CD4-positive, alpha-beta T cell (primary cell): ENCODE data around the gene IQSEC1. TPM values are rescaled to one million over a fixed set of nuclear protein-coding genes. Genes with fewer than 3 reads are reported as not detected.

Source experiments
- ATAC-seq: fragments of 200-7000 bp; cut with Tn5 transposase; one replicate; pipeline ENCODE4 v1.10.0; 2022; ENCODE audit warnings: mild to moderate bottlenecking; ENCODE audit not compliant: poor library complexity
- CTCF ChIA-PET: fragments of 350-600 bp; sonication (Branson Sonifier 250); formaldehyde crosslinking; loops from one replicate; lab custom pipeline; 2021; ENCODE audit warnings: antibody characterized with exemption, inconsistent platforms; lab: Charles Lee
- POLR2A ChIA-PET: fragments of 350-600 bp; sonication (Branson Sonifier 250); formaldehyde crosslinking; loops from one replicate; lab custom pipeline; 2021; ENCODE audit warnings: antibody characterized with exemption, inconsistent platforms; lab: Charles Lee
- DNase-seq, 14 experiments: peaks; one replicate each; pipeline ENCODE4 v3.0.0-alpha.2; 2013 to 2020; ENCODE audit warnings: mixed read lengths in 2 of 14
- H3K27ac ChIP-seq, 2 donors: one replicate each; pipeline versions ENCODE4 v1.5.1 to v1.7.0; 2013; ENCODE audit warnings: low read length in 2 of 2, low read depth in 1 of 2, mild to moderate bottlenecking in 1 of 2
- H3K27me3 ChIP-seq, 2 experiments: 1 replicate in 1 of 2; 2 replicates in 1 of 2; pipeline versions ENCODE4 v1.6.1 to v1.7.0; 2013; ENCODE audit warnings: low read length in 2 of 2, control low read depth in 1 of 2, mild to moderate bottlenecking in 1 of 2, moderate library complexity in 1 of 2; ENCODE audit not compliant: insufficient read depth in 2 of 2, control insufficient read depth in 1 of 2
- H3K36me3 ChIP-seq: one replicate; pipeline ENCODE4 v1.6.1; 2013; ENCODE audit warnings: low read length, control low read depth; ENCODE audit not compliant: insufficient read depth
- H3K4me1 ChIP-seq: one replicate; pipeline ENCODE4 v1.6.1; 2013; ENCODE audit warnings: low read length, control low read depth; ENCODE audit not compliant: insufficient read depth
- H3K4me3 ChIP-seq: one replicate; pipeline ENCODE4 v1.5.1; 2013; ENCODE audit warnings: mild to moderate bottlenecking, low read length, moderate library complexity
- H3K9me3 ChIP-seq, 2 experiments: 1 replicate in 1 of 2; 2 replicates in 1 of 2; pipeline versions ENCODE4 v1.6.1 to v1.7.0; 2013; ENCODE audit warnings: low read length in 2 of 2, mild to moderate bottlenecking in 2 of 2, control low read depth in 1 of 2, moderate library complexity in 1 of 2; ENCODE audit not compliant: control insufficient read depth in 1 of 2, insufficient read depth in 1 of 2
- H3K27ac Mint-ChIP-seq: one replicate; pipeline ENCODE4 v1.8.0; 2020; ENCODE audit warnings: mixed read lengths
- H3K27me3 Mint-ChIP-seq: one replicate; pipeline ENCODE4 v1.8.0; 2021; ENCODE audit warnings: mixed read lengths
- H3K36me3 Mint-ChIP-seq: one replicate; pipeline ENCODE4 v1.8.0; 2021; ENCODE audit warnings: low read depth, mixed read lengths
- H3K4me1 Mint-ChIP-seq: one replicate; pipeline ENCODE4 v1.8.0; 2021; ENCODE audit warnings: low read depth, mixed read lengths
- H3K4me3 Mint-ChIP-seq: one replicate; pipeline ENCODE4 v1.8.0; 2020; ENCODE audit warnings: mild to moderate bottlenecking, mixed read lengths
- H3K9me3 Mint-ChIP-seq: one replicate; pipeline ENCODE4 v1.8.0; 2020; ENCODE audit warnings: mixed read lengths
- intact Hi-C, 2 experiments: fragments of 100-400 bp; cut with DNase I in 1 of 2; cut with micrococcal nuclease in 1 of 2; formaldehyde crosslinking; loops; one replicate each; pipeline versions ENCODE4 v1.15.1 to v1.9.0; 2023 to 2025; cut with DNase I, micrococcal nuclease
- total RNA-seq, 174 experiments: library from RNA in 2 of 174; stranded (reverse) in 2 of 174; gene quantifications; one replicate each; pipeline ENCODE4 v1.2.3 and lab custom pipeline; 2021 to 2026
- TF ChIP-seq, protein P1 (sequence below): fragments of 200-600 bp; IDR thresholded peaks from one replicate; pipeline ENCODE4 v1.8.0; 2022; ENCODE audit warnings: antibody characterized with exemption, mild to moderate bottlenecking

The IQSEC1 gene
- total RNA-seq, 2 experiments from 2014 or later: 102 to 108 TPM

DNA sequence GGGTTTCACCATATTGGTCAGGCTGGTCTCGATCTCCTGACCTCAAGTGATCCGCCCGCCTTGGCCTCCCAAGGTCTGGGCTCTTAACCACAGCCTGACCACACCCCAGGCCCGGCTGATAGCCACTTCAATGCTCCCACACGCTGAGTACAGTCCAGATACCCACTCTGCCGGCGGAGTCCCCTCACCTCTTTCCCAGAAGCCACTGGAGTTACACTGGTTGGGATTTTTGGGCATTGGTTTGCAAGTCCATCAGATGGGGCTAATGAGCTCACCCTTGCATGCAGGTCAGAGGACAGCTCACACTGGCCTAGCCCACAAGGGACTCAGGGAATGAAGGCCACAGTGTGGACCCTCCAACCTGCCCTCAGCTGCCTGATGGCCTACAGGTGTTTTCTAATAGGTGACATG lies 60.1 kb downstream of the IQSEC1 start:
- CTCF ChIA-PET: interaction anchor here (8.2 kb wide), 1 partner anchor 18 kb away, joined by 59 read pairs; no protein-coding TSS in a partner anchor
- ATAC-seq: no peak

DNA sequence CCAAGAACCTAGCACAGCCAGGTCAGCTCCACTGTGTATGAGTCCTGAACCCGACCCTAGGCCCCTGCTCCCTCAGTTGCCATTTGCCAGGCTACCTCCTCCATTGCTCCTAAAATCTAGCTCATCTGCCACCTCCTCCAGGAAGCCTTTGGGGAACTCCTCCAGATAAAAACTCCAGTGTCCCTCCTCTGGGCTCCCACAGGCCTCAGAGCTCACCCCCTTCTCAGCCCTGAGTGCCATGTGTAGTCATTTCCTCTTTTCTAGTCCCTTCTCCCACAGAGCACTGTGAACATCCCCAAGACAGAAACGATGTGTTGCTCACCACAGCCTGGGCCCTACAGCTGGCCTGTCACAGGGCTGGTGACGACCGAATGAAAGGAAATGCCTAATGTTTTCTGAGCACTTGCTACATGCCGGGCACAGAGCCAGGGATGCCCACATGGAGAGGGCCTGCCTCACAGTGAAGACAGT lies 61.0 kb downstream of the IQSEC1 start:
- H3K9me3 Mint-ChIP-seq: no peaks in the 10 kb centered on the region
- TF ChIP-seq, protein P1, sequence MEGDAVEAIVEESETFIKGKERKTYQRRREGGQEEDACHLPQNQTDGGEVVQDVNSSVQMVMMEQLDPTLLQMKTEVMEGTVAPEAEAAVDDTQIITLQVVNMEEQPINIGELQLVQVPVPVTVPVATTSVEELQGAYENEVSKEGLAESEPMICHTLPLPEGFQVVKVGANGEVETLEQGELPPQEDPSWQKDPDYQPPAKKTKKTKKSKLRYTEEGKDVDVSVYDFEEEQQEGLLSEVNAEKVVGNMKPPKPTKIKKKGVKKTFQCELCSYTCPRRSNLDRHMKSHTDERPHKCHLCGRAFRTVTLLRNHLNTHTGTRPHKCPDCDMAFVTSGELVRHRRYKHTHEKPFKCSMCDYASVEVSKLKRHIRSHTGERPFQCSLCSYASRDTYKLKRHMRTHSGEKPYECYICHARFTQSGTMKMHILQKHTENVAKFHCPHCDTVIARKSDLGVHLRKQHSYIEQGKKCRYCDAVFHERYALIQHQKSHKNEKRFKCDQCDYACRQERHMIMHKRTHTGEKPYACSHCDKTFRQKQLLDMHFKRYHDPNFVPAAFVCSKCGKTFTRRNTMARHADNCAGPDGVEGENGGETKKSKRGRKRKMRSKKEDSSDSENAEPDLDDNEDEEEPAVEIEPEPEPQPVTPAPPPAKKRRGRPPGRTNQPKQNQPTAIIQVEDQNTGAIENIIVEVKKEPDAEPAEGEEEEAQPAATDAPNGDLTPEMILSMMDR: no peak
- no peaks in the 10 kb centered on the region for H3K27me3 Mint-ChIP-seq
- POLR2A ChIA-PET: interaction anchor here (0.6 to 5.1 kb wide), 10 partner anchors 13 to 336 kb away, joined by 3 to 28 read pairs (median 3); partner anchors contain the start of gene RPL32
- Histone ChIP-seq H3K4me3 (peak overlapping the region; percentile 63), H3K4me1 (peaks cover 100% of the 10 kb centered on the region), H3K9me3 (no peaks in the 10 kb centered on the region), H3K27ac (peak overlapping the region; percentile 87 to 99), H3K27me3 (no peaks in the 10 kb centered on the region), H3K36me3 (peaks cover 19% of the 10 kb centered on the region)
- peaks cover 93% of the 10 kb centered on the region for H3K4me1 Mint-ChIP-seq
- peak overlapping the region; percentile 84 for H3K4me3 Mint-ChIP-seq
- ATAC-seq (no peak), DNase-seq (peak in 11 of 14 experiments; percentile 15 to 86 (median 30))
- peaks cover 46% of the 10 kb centered on the region for H3K36me3 Mint-ChIP-seq
- intact Hi-C loops: loop anchor here in 1 of 2 experiments (5.0 to 10.0 kb wide), 3 partner anchors 45 to 473 kb away; partner anchors contain the start of gene HDAC11
- H3K27ac Mint-ChIP-seq: peak overlapping the region; percentile 98
- CTCF ChIA-PET: interaction anchor here (0.9 to 8.2 kb wide), 2 partner anchors 17 to 80 kb away, joined by 4 to 59 read pairs; no protein-coding TSS in a partner anchor

More for the DNA sequence above, 60.1 kb downstream of the IQSEC1 start:
- peak overlapping the region; percentile 98 for H3K27ac Mint-ChIP-seq
- POLR2A ChIA-PET: interaction anchor here (2.7 kb wide), 1 partner anchor 19 kb away, joined by 30 read pairs; no protein-coding TSS in a partner anchor
- H3K4me1 Mint-ChIP-seq: peaks cover 89% of the 10 kb centered on the region
- H3K9me3 Mint-ChIP-seq: no peaks in the 10 kb centered on the region
- TF ChIP-seq, protein P1: no peak
- Histone ChIP-seq H3K27ac (peak overlapping the region; percentile 98 to 99), H3K36me3 (peaks cover 14% of the 10 kb centered on the region), H3K9me3 (no peaks in the 10 kb centered on the region), H3K4me3 (peak overlapping the region; percentile 63), H3K27me3 (no peaks in the 10 kb centered on the region), H3K4me1 (peaks cover 100% of the 10 kb centered on the region)
- peak overlapping the region; percentile 95 for H3K4me3 Mint-ChIP-seq
- peak in 2 of 14 experiments; percentile 25 to 43 for DNase-seq
- intact Hi-C loops: loop anchor here in 1 of 2 experiments (5.0 to 10.0 kb wide), 3 partner anchors 46 to 472 kb away; partner anchors contain the start of gene HDAC11
- H3K36me3 Mint-ChIP-seq: peaks cover 45% of the 10 kb centered on the region
- H3K27me3 Mint-ChIP-seq: no peaks in the 10 kb centered on the region

DNA sequence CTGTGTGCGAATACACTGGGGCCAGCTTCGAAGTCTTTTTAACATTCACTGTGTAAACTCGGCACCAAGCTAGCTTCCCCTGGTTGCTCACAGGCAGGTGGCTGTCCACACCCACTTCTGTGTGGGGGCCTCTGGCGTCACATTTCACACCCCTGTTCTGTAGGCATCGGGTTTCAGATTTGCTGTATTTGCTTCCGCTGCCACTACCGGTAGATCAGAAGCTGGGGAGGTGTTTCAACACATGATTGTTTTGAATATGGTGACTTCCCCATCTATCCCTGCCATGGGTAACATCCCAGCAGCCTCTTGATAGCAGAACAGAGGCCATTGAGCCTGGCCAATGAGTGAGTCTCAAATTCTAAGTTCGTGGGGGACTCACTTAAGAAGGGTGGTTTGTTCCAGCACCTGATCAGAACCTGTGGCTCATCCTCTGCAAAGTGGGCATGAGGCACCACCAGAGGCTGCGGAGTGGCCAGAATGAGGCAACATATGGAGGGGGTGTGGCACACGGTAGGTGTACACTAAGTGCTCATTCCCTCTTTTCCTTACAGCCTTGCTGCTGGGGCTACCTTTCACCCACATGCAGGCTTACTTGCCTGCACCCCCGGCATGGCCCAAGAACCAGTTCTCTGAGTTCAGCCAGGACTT lies 61.5 kb downstream of the IQSEC1 start:
- ChIA-PET CTCF (interaction anchor here (0.6 to 8.2 kb wide), 3 partner anchors 17 to 417 kb away, joined by 3 to 59 read pairs (median 4); no protein-coding TSS in a partner anchor), POLR2A (interaction anchor here (0.6 to 5.1 kb wide), 12 partner anchors 12 to 336 kb away, joined by 3 to 28 read pairs (median 3); partner anchors contain the start of gene RPL32)
- no peaks in the 10 kb centered on the region for H3K27me3 ChIP-seq
- TF ChIP-seq, protein P1: no peak
- peaks cover 46% of the 10 kb centered on the region for H3K36me3 Mint-ChIP-seq
- H3K27me3 Mint-ChIP-seq: no peaks in the 10 kb centered on the region
- ATAC-seq (peak; percentile 76), DNase-seq (peak; percentile 71 to 97 (median 82))
- peak overlapping the region; percentile 63 for H3K4me3 ChIP-seq
- no peaks in the 10 kb centered on the region for H3K9me3 Mint-ChIP-seq
- intact Hi-C loops: loop anchor here (1.0 to 10.0 kb wide), 5 partner anchors 9 to 473 kb away; partner anchors contain the start of gene HDAC11 (in 1 of the 2)
- peaks cover 100% of the 10 kb centered on the region for H3K4me1 ChIP-seq
- H3K27ac ChIP-seq: peak overlapping the region; percentile 87 to 99
- H3K36me3 ChIP-seq: peaks cover 25% of the 10 kb centered on the region
- peak overlapping the region; percentile 98 for H3K27ac Mint-ChIP-seq
- H3K4me3 Mint-ChIP-seq: peak overlapping the region; percentile 84
- no peaks in the 10 kb centered on the region for H3K9me3 ChIP-seq
- H3K4me1 Mint-ChIP-seq: peaks cover 93% of the 10 kb centered on the region
